Activated CD4-positive, alpha-beta memory T cell treated with anti-CD3 and anti-CD28 coated beads for 36 hours (primary cell): Measurements from ENCODE around the gene TBC1D2B. TPM values are rescaled to one million over a fixed set of nuclear protein-coding genes. Genes with fewer than 3 reads are reported as not detected.

Experiments
- CTCF ChIA-PET: fragments of 350-600 bp; sonication (Branson Sonifier 250); formaldehyde crosslinking; loops from one replicate; lab custom pipeline; 2021; ENCODE audit warnings: antibody characterized with exemption, inconsistent platforms; lab: Charles Lee
- POLR2A ChIA-PET: fragments of 350-600 bp; sonication (Branson Sonifier 250); formaldehyde crosslinking; loops from one replicate; lab custom pipeline; 2021; ENCODE audit warnings: antibody characterized with exemption; lab: Charles Lee
- DNase-seq: peaks from one replicate; pipeline ENCODE4 v3.0.0-alpha.2; 2020
- H3K27ac Mint-ChIP-seq: one replicate; pipeline ENCODE4 v1.8.0; 2021; ENCODE audit warnings: mixed read lengths
- H3K27me3 Mint-ChIP-seq: one replicate; pipeline ENCODE4 v1.8.0; 2021; ENCODE audit warnings: mixed read lengths
- H3K36me3 Mint-ChIP-seq: one replicate; pipeline ENCODE4 v1.8.0; 2021; ENCODE audit warnings: mixed read lengths
- H3K4me1 Mint-ChIP-seq: one replicate; pipeline ENCODE4 v1.8.0; 2021; ENCODE audit warnings: low read depth, mixed read lengths
- H3K4me3 Mint-ChIP-seq: one replicate; pipeline ENCODE4 v1.8.0; 2021; ENCODE audit warnings: mild to moderate bottlenecking, mixed read lengths
- H3K9me3 Mint-ChIP-seq: one replicate; pipeline ENCODE4 v1.8.0; 2021; ENCODE audit warnings: mixed read lengths
- intact Hi-C: fragments of 100-400 bp; cut with micrococcal nuclease; formaldehyde crosslinking; loops from one replicate; pipeline ENCODE4 v1.15.1; 2023
- total RNA-seq, 2 experiments: library from RNA; stranded (reverse); gene quantifications; one replicate each; pipeline ENCODE4 v1.2.3, GENCODE V29; 2021

The TBC1D2B gene
- total RNA-seq, 2 experiments from 2014 or later = 47.9 to 57.8 TPM

DNA sequence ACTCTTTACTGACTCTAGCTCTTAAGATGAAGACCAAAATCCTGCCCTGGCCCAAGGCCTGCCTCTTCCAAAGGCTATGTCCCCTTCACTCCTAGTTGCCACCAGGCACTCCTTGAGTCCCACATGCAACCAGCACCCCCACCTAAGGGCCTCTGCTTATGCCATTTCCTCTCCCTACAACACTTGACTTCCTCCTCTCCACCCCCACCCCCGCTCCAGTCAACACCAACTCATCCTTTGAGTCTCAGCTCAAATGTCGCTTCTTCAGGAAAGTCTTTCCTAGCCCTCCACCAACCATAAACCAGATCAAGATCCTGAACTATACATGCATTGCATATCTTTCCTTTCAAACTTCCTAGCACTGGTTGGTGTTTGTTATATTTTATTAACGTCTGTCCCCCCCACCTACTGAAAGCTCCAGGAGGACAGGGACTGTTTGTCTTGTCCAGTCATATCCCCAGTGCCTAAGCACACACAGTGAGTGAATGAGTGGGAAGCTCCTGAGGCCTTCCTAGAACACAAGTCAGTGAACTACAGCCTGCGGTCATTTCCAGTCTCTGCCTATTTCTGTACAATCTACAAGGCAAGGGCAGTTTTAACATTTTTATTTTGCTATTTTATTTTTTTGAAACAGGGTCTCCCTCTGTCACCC, 7.3 kb downstream of the TBC1D2B start:
- H3K4me3 Mint-ChIP-seq = peak overlapping the region; percentile 70
- H3K4me1 Mint-ChIP-seq = peaks cover 36% of the 10 kb centered on the region
- intact Hi-C loops = no loop called here
- peak; percentile 73 for DNase-seq
- no peaks in the 10 kb centered on the region for H3K27me3 Mint-ChIP-seq
- ChIA-PET POLR2A (interaction anchor here (1.1 to 5.4 kb wide), 5 partner anchors 11 to 38 kb away, joined by 3 to 47 read pairs (median 13); no protein-coding TSS in a partner anchor), CTCF (interaction anchor here (0.7 to 4.6 kb wide), 11 partner anchors 15 to 111 kb away, joined by 3 to 40 read pairs (median 4); no protein-coding TSS in a partner anchor)
- peaks cover 8% of the 10 kb centered on the region for H3K36me3 Mint-ChIP-seq
- no peak overlapping the region for H3K27ac Mint-ChIP-seq
- H3K9me3 Mint-ChIP-seq = no peaks in the 10 kb centered on the region

DNA sequence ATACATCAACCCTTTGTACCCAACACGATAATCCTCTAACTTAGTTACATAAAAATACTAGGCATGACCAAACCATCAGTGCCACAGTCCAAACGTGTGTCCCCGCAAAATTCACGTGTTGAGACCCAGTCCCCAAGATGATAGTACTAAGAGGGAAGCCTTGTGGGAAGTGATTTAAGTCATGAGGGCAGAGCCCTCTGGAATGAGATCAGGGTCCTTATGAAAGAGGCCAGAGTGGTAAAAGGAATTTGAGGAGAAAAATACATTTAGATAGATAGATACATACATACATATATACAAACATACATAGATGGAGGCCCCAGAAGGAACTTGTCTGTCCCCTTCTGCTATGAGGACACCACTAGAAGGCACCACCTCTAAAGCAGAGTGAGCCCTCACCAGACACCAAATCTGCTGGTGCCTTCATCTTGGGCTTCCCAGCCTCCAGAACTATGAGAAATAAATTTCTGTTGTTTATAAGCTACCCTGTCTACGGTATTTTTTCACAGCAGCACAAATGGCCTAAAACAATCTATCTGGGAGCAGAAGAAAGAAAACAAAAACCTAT, 8.0 kb downstream of the TBC1D2B start:
- DNase-seq = no peak
- CTCF ChIA-PET = interaction anchor here (1.0 to 4.6 kb wide), 13 partner anchors 15 to 159 kb away, joined by 3 to 40 read pairs (median 4); no protein-coding TSS in a partner anchor
- peak overlapping the region; percentile 70 for H3K4me3 Mint-ChIP-seq
- intact Hi-C loops = loop anchor here (2.0 kb wide), 1 partner anchor 37 kb away; no protein-coding TSS in a partner anchor
- H3K27me3 Mint-ChIP-seq = no peaks in the 10 kb centered on the region
- H3K36me3 Mint-ChIP-seq = peaks cover 5% of the 10 kb centered on the region
- H3K4me1 Mint-ChIP-seq = peaks cover 33% of the 10 kb centered on the region
- no peak overlapping the region for H3K27ac Mint-ChIP-seq
- POLR2A ChIA-PET = interaction anchor here (2.7 to 5.4 kb wide), 3 partner anchors 18 to 35 kb away, joined by 13 to 47 read pairs (median 39); no protein-coding TSS in a partner anchor
- H3K9me3 Mint-ChIP-seq = no peaks in the 10 kb centered on the region

DNA sequence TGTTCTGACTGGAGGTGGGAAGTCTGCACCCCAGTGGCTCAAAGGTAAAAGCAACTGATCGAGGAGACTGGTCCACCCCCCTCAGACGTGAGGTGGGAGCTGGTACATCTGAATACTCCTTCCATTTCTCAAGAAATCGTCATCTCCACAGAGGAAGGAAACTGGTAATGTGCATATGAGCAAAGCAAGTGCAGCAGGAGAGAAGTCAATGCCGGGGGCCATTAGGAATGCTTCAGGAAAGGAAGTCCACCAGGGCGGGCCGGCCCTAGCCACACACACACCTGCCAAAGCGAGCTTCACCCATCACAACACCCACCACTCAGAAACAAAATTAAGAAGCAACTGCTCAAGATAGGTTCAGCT, 8.5 kb downstream of the TBC1D2B start:
- H3K27ac Mint-ChIP-seq = no peak overlapping the region
- CTCF ChIA-PET = interaction anchor here (1.0 to 4.6 kb wide), 11 partner anchors 12 to 159 kb away, joined by 3 to 40 read pairs (median 4); no protein-coding TSS in a partner anchor
- no peaks in the 10 kb centered on the region for H3K27me3 Mint-ChIP-seq

DNA sequence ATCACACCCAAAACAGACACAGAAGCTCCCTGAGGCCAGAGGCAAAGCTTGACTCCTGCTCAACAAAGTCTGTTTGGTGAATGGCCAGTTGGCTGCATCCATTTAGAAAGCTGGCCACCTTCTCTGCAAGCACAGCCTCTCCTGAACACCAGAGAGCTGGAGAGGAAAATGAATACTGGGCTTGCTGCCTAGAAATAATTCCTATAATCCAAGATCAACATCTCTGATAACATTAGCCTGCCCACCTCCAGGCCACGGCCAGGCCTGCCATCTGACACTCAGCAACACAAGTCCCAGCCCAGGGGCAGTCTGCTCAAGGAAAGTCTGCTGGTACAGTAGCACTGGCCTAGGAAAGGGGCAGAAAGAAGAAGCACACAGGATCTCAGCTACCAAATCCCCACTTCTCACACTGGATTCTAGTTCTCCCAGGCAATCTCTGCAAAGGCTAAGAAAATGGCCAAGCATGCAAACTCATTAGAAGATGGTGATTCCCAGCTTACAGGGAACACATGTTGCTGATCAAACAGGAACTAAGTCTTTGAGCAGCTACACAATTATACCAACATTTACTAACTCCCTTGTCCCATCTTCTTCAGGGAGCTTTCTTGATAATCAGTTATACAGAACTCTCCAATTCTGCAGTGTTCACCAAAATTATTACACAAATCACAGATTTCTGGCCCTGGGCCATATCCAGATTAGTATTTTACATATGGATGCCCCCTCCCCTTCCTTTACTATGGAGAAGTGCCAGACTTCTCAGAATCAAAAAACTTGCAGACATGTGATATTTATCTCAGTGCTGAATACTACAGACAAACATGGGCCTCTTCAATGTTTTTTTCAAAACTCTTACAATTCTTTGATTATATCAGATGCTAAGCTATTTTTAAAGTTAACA, 9.9 kb downstream of the TBC1D2B start:
- ChIA-PET POLR2A (interaction anchor here (0.8 to 5.4 kb wide), 5 partner anchors 8 to 33 kb away, joined by 4 to 47 read pairs (median 6); no protein-coding TSS in a partner anchor), CTCF (interaction anchor here (0.9 to 4.4 kb wide), 11 partner anchors 11 to 109 kb away, joined by 3 to 40 read pairs (median 5); no protein-coding TSS in a partner anchor)
- no peaks in the 10 kb centered on the region for H3K27me3 Mint-ChIP-seq
- H3K36me3 Mint-ChIP-seq = peaks cover 3% of the 10 kb centered on the region
- intact Hi-C loops = loop anchor here (1.0 to 2.0 kb wide), 3 partner anchors 17 to 39 kb away; no protein-coding TSS in a partner anchor
- no peaks in the 10 kb centered on the region for H3K9me3 Mint-ChIP-seq
- peaks cover 16% of the 10 kb centered on the region for H3K4me1 Mint-ChIP-seq
- DNase-seq = no peak
- H3K27ac Mint-ChIP-seq = no peak overlapping the region
- no peak overlapping the region for H3K4me3 Mint-ChIP-seq

More for the DNA sequence above, 8.5 kb downstream of the TBC1D2B start:
- H3K4me3 Mint-ChIP-seq = peak overlapping the region; percentile 64
- POLR2A ChIA-PET = interaction anchor here (2.7 to 5.4 kb wide), 3 partner anchors 18 to 34 kb away, joined by 13 to 47 read pairs (median 39); no protein-coding TSS in a partner anchor
- peaks cover 29% of the 10 kb centered on the region for H3K4me1 Mint-ChIP-seq
- peak; percentile 41 for DNase-seq
- H3K36me3 Mint-ChIP-seq = peaks cover 3% of the 10 kb centered on the region
- intact Hi-C loops = loop anchor here (2.0 kb wide), 1 partner anchor 38 kb away; no protein-coding TSS in a partner anchor
- no peaks in the 10 kb centered on the region for H3K9me3 Mint-ChIP-seq

DNA sequence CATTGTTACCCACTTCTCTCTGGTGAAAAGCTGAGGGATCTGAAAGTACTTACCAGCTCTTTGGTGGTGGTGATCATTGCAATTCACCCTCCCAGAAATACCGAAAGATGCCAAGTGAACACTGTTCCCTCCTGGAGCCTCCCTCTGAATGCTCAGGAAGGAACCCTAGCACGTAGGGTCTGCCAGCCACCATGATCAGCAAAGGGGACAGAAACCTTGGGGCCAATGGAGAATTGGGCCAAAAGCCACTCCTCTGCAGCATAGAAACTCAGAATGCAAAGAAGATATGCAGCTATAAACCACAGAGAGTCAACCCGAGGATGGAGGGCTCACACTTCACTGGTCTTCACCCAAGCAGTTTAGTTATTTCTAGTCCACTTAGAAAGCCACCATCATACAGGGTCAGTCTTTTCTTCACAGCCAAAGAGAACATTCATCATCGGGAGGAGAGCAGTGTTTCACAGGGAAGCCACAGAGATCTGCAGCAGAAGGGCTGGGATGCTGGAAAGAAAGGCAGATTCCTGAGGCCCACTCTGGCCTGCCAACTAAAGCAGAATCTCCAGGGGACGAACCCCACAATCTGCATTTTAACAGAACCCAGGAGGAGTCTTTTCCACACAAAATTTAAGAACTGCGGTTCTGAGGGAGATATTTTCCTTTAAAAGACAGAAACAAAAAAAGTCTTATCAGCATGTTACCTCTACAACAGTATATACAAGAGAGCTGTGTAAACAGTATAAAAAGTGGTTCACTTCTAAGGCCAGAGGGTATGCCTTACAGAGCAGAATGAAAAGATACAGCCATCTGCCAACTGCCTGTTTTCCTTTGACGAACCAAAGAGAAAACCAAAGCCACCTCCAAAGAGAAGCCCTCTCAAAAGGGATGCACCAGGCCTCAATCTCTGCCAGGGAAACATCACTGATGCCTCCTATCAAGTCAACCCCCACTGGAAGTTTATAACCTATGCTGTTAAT, 11.3 kb downstream of the TBC1D2B start:
- no peak overlapping the region for H3K4me3 Mint-ChIP-seq
- H3K4me1 Mint-ChIP-seq = peaks cover 11% of the 10 kb centered on the region
- peaks cover under 1% of the 10 kb centered on the region for H3K36me3 Mint-ChIP-seq
- H3K27me3 Mint-ChIP-seq = no peaks in the 10 kb centered on the region
- H3K27ac Mint-ChIP-seq = no peak overlapping the region
- no peak for DNase-seq
- ChIA-PET POLR2A (interaction anchor here (0.8 to 5.4 kb wide), 9 partner anchors 8 to 35 kb away, joined by 3 to 47 read pairs (median 3); no protein-coding TSS in a partner anchor), CTCF (interaction anchor here (0.9 to 4.4 kb wide), 5 partner anchors 16 to 42 kb away, joined by 3 to 40 read pairs (median 5); no protein-coding TSS in a partner anchor)
- no peaks in the 10 kb centered on the region for H3K9me3 Mint-ChIP-seq
- intact Hi-C loops = no loop called here

DNA sequence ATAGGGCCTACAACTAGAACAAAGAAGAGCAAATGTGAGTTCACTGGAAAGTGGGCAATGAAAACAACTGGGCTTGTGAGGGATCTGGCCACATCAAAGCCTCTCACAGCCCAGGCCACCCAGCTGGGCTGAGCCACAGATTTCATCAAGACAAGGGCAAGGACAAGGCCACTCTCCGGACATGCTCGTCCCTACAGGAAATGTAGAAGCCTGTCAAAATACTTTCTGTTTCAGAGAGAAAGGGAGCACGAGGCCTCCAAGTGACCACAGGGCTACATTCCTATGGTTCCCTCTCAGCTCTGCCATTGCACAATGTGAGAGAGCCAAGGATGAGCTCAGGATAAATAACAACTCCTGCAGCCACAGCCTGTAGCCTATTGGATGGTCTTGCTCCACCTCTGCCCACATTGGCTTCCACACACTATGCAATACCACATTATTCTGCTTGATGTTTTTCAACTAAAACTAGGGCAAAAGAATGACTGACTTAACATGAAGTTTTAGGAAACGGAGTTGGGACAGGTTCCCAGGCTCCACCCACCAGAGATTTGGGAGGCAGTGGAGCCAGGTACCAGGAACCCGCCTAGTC, 12.1 kb downstream of the TBC1D2B start:
- POLR2A ChIA-PET = interaction anchor here (0.8 to 1.6 kb wide), 5 partner anchors 8 to 36 kb away, joined by 3 to 4 read pairs (median 3); no protein-coding TSS in a partner anchor

DNA sequence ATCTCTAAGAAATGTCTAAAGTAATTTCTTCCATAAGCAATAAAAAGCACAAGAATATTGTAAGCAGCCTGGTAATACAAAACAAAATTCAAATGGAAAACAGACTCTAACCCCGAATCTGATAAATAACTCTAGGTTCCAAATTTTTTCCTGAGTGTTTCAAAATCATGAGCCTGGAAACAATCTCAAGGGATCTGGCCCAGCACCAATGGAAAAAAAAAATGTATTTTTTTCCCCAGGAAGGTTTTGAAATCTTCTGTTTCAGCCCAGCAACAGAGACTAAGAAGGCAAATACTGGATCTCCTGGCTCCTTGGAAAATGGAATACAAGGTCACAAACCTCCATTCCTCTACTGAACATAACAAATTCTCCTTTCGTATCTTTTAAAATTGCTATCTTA, 13.0 kb downstream of the TBC1D2B start:
- no peak overlapping the region for H3K4me3 Mint-ChIP-seq
- ChIA-PET CTCF (no interaction called here), POLR2A (interaction anchor here (1.6 kb wide), 1 partner anchor 8 kb away, joined by 4 read pairs; no protein-coding TSS in a partner anchor)
- no peak for DNase-seq
- no peaks in the 10 kb centered on the region for H3K36me3 Mint-ChIP-seq
- no peaks in the 10 kb centered on the region for H3K9me3 Mint-ChIP-seq
- H3K4me1 Mint-ChIP-seq = peaks cover 19% of the 10 kb centered on the region
- H3K27ac Mint-ChIP-seq = no peak overlapping the region
- no peaks in the 10 kb centered on the region for H3K27me3 Mint-ChIP-seq
- intact Hi-C loops = no loop called here

More for the DNA sequence above, 12.1 kb downstream of the TBC1D2B start:
- no peaks in the 10 kb centered on the region for H3K9me3 Mint-ChIP-seq
- no peak overlapping the region for H3K27ac Mint-ChIP-seq
- H3K27me3 Mint-ChIP-seq = no peaks in the 10 kb centered on the region
- no peaks in the 10 kb centered on the region for H3K36me3 Mint-ChIP-seq
- no peak overlapping the region for H3K4me3 Mint-ChIP-seq
- DNase-seq = no peak
- H3K4me1 Mint-ChIP-seq = peaks cover 11% of the 10 kb centered on the region
- intact Hi-C loops = no loop called here
- CTCF ChIA-PET = interaction anchor here (0.9 to 1.6 kb wide), 3 partner anchors 16 to 43 kb away, joined by 3 to 5 read pairs (median 4); no protein-coding TSS in a partner anchor

DNA sequence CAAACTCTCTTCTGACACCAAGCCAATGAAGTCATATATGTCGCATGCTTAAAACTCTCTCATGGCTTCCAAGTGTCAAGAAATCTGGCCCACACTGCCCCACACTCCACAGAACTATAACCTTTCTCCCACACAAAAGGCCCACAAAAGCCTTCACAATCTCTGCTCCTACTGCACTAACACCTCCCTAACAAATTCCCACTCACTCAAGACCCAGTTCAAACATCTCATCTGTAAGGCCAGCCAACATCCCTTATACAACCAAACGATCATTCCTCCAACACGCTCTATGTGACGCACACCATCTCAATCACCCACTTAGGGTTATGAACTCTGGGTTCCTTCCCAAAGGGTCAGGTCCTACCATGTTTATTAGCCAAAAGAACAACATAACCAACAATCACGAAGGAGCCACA, 13.5 kb downstream of the TBC1D2B start:
- Mint-ChIP-seq H3K27ac (no peak overlapping the region), H3K36me3 (no peaks in the 10 kb centered on the region), H3K4me3 (no peak overlapping the region), H3K4me1 (peaks cover 25% of the 10 kb centered on the region), H3K9me3 (no peaks in the 10 kb centered on the region), H3K27me3 (no peaks in the 10 kb centered on the region)
- no peak for DNase-seq
- POLR2A ChIA-PET = no interaction called here
- intact Hi-C loops = no loop called here
- CTCF ChIA-PET = no interaction called here

DNA sequence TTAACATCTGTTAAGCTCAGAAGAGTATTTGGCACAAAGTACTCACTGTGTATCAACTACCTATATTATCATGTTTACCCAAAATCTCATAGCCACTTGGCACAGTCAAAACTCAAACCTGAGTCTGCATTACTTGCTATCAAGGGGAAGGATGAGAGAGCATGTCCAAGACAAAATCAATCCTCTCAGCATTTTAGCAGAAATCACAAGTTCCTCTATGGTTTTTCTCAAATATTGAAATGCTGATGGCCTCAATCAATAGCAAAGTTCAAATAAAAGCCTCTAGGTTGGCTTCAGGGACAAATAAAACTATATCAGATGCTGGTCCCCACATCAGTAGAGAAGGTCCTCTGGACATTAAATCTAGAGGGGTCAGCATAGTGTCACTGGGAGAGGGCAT, 14.3 kb downstream of the TBC1D2B start:
- POLR2A ChIA-PET = interaction anchor here (1.7 to 2.1 kb wide), 2 partner anchors 12 to 16 kb away, joined by 5 to 15 read pairs; no protein-coding TSS in a partner anchor
- no peak for DNase-seq
- peak overlapping the region; percentile 16 for H3K27ac Mint-ChIP-seq
- no peaks in the 10 kb centered on the region for H3K9me3 Mint-ChIP-seq
- intact Hi-C loops = no loop called here
- no peak overlapping the region for H3K4me3 Mint-ChIP-seq
- CTCF ChIA-PET = interaction anchor here (0.8 to 2.5 kb wide), 5 partner anchors 11 to 104 kb away, joined by 3 to 13 read pairs (median 6); no protein-coding TSS in a partner anchor
- no peaks in the 10 kb centered on the region for H3K27me3 Mint-ChIP-seq
- H3K36me3 Mint-ChIP-seq = no peaks in the 10 kb centered on the region
- peaks cover 32% of the 10 kb centered on the region for H3K4me1 Mint-ChIP-seq

DNA sequence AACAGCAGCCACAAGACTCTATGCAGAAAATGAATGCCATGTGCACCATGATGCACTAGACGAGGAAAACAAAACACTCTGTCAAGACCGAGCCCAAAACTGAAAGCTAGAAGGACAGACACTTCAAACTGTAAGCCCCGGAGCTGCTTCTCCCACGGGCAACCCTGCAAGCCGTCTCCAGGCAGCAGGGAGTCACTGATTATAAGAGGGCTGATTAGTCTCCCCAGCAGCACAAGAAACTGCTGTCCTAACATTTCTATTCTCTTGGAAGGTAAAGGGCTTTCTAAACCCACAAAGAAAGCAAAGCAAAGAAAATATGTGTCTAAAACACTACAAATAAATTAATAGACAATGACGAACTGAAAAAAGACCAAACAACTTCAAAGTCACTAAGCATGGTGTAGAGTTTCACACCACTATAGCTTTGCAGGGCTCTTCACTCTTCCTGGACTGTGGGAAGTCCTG, 15.5 kb downstream of the TBC1D2B start:
- peak overlapping the region; percentile 50 for H3K4me3 Mint-ChIP-seq
- peak; percentile 61 for DNase-seq
- peaks cover 42% of the 10 kb centered on the region for H3K4me1 Mint-ChIP-seq
- no peaks in the 10 kb centered on the region for H3K36me3 Mint-ChIP-seq
- no peaks in the 10 kb centered on the region for H3K27me3 Mint-ChIP-seq
- CTCF ChIA-PET = interaction anchor here (0.6 to 2.5 kb wide), 8 partner anchors 9 to 103 kb away, joined by 3 to 13 read pairs (median 6); no protein-coding TSS in a partner anchor
- no peaks in the 10 kb centered on the region for H3K9me3 Mint-ChIP-seq
- POLR2A ChIA-PET = interaction anchor here (1.6 to 2.1 kb wide), 3 partner anchors 11 to 26 kb away, joined by 5 to 15 read pairs (median 7); no protein-coding TSS in a partner anchor
- intact Hi-C loops = no loop called here
- H3K27ac Mint-ChIP-seq = peak overlapping the region; percentile 69
